Naive B cell (primary cell): Measurements from ENCODE around the gene WDR18. TPM values are rescaled to one million over a fixed set of nuclear protein-coding genes. Genes with fewer than 3 reads are reported as not detected.

Experiments used
- ATAC-seq, 2 donors: fragments of 150-1000 bp; cut with Tn5 transposase; 2 replicates each; pipeline ENCODE4 v1.10.0; 2021; ENCODE audit warnings: low read depth in 2 of 2, mild to moderate bottlenecking in 2 of 2, moderate library complexity in 2 of 2
- DNase-seq: peaks from one replicate; pipeline ENCODE4 v3.0.0; 2022
- H3K27ac Mint-ChIP-seq, 6 donors: one replicate each; pipeline ENCODE4 v1.8.0; 2020 to 2022; ENCODE audit warnings: mild to moderate bottlenecking in 6 of 6, mixed read lengths in 6 of 6, moderate library complexity in 5 of 6, inconsistent platforms in 2 of 6
- H3K27me3 Mint-ChIP-seq, 3 donors: one replicate each; pipeline ENCODE4 v1.8.0; 2021 to 2022; ENCODE audit warnings: mixed read lengths in 3 of 3, mild to moderate bottlenecking in 1 of 3
- H3K36me3 Mint-ChIP-seq, 2 donors: one replicate each; pipeline ENCODE4 v1.8.0; 2020 to 2022; ENCODE audit warnings: mixed read lengths in 2 of 2, inconsistent platforms in 1 of 2, mild to moderate bottlenecking in 1 of 2
- H3K4me1 Mint-ChIP-seq, 3 donors: one replicate each; pipeline ENCODE4 v1.8.0; 2020 to 2022; ENCODE audit warnings: mixed read lengths in 3 of 3, inconsistent platforms in 1 of 3, mild to moderate bottlenecking in 1 of 3, moderate library complexity in 1 of 3
- H3K4me3 Mint-ChIP-seq, 8 donors: one replicate each; pipeline ENCODE4 v1.8.0; 2020 to 2022; ENCODE audit warnings: mild to moderate bottlenecking in 8 of 8, mixed read lengths in 8 of 8, moderate library complexity in 8 of 8, inconsistent platforms in 2 of 8
- H3K9me3 Mint-ChIP-seq, 7 donors: one replicate each; pipeline ENCODE4 v1.8.0; 2020 to 2022; ENCODE audit warnings: mixed read lengths in 7 of 7, mild to moderate bottlenecking in 5 of 7, inconsistent platforms in 2 of 7, moderate library complexity in 1 of 7
- polyA plus RNA-seq, 6 donors: library from polyadenylated mRNA; unstranded; fragments of 300-500 nt; fragmentation: Illumina TruSeq; gene quantifications; one replicate each; pipeline ENCODE4 v1.2.3, GENCODE V29; 2021; ENCODE audit warnings: low read depth in 6 of 6

Gene WDR18
- polyA plus RNA-seq, 6 donors from 2014 or later: 39.9 to 64.1 (median 52.5) TPM

- Mint-ChIP-seq H3K27me3 (no peaks in the 10 kb centered on the region), H3K36me3 (no peaks in the 10 kb centered on the region), H3K4me3 (peak overlapping the region; percentile 33 to 98 (median 46)), H3K9me3 (no peaks in the 10 kb centered on the region), H3K4me1 (peaks cover 12 to 23% (median 20%) of the 10 kb centered on the region in 3 donors), H3K27ac (peak overlapping the region in 3 of 6 donors; percentile 52 to 87 (median 60))
- ATAC-seq: peak; percentile 72 to 73
- DNase-seq: peak; percentile 79
These were observed 1.5 kb upstream of the WDR18 start for GRCh38 chr19:982567-983170.

GRCh38 chr19:986083-986482 is 1.9 kb downstream of the WDR18 start:
- Mint-ChIP-seq H3K9me3 (no peaks in the 10 kb centered on the region), H3K4me1 (peaks cover 12 to 27% (median 20%) of the 10 kb centered on the region in 3 donors), H3K27ac (no peak overlapping the region), H3K36me3 (no peaks in the 10 kb centered on the region), H3K4me3 (peak overlapping the region in 7 of 8 donors; percentile 24 to 98 (median 87)), H3K27me3 (no peaks in the 10 kb centered on the region)
- no peak for DNase-seq
- no peak for ATAC-seq

DNA sequence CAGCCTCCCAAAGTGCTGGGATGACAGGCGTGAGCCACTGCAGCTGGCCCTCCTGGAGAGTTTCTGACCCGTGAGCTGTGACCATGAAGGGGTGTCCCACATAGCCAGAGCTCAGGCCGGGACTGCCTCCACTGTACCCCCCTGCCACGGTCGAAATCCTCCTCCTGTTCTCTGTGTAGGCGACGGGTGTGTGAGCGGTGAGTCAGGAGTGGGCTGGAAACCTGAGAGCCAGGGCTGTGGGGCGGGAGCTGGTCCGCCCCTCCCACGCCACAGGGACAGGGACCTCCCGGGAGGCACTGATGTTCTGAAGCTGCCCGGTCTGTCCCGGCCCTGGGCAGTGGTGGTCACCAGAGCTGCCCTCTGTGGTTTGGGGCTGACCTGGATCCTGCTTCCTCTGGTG is 3.9 kb downstream of the WDR18 start:
- peaks cover 12 to 25% (median 20%) of the 10 kb centered on the region in 3 donors for H3K4me1 Mint-ChIP-seq
- H3K9me3 Mint-ChIP-seq: no peaks in the 10 kb centered on the region
- peak overlapping the region in 1 of 6 donors; percentile 9 for H3K27ac Mint-ChIP-seq
- ATAC-seq: no peak
- no peak for DNase-seq
- no peaks in the 10 kb centered on the region for H3K27me3 Mint-ChIP-seq
- peak overlapping the region in 2 of 8 donors; percentile 35 to 62 for H3K4me3 Mint-ChIP-seq
- H3K36me3 Mint-ChIP-seq: no peaks in the 10 kb centered on the region

DNA sequence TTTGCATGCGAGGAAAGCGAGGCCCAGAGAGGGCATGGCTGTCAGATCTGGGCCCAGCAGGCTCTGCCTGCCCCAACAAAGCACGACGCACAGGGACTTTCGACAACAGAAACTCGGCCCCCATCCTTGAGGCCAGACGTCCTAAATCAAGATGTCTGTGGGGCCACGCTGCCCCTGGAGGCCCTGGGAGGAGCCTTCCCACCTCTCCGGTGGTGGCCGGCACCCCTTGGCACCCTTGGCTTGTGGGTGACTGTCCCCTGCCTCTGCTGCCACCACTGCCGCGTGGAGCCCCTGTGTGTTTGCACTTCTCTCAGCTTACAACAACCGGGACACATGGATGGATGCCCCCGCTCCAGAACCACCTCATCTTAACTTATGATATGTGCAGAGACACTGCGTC is 4.4 kb downstream of the WDR18 start:
- ATAC-seq (no peak), DNase-seq (no peak)
- peak overlapping the region in 2 of 8 donors; percentile 15 to 45 for H3K4me3 Mint-ChIP-seq
- no peaks in the 10 kb centered on the region for H3K36me3 Mint-ChIP-seq
- H3K27ac Mint-ChIP-seq: peak overlapping the region in 1 of 6 donors; percentile 75
- H3K4me1 Mint-ChIP-seq: peaks cover 12 to 25% (median 23%) of the 10 kb centered on the region in 3 donors
- no peaks in the 10 kb centered on the region for H3K9me3 Mint-ChIP-seq
- H3K27me3 Mint-ChIP-seq: no peaks in the 10 kb centered on the region

DNA sequence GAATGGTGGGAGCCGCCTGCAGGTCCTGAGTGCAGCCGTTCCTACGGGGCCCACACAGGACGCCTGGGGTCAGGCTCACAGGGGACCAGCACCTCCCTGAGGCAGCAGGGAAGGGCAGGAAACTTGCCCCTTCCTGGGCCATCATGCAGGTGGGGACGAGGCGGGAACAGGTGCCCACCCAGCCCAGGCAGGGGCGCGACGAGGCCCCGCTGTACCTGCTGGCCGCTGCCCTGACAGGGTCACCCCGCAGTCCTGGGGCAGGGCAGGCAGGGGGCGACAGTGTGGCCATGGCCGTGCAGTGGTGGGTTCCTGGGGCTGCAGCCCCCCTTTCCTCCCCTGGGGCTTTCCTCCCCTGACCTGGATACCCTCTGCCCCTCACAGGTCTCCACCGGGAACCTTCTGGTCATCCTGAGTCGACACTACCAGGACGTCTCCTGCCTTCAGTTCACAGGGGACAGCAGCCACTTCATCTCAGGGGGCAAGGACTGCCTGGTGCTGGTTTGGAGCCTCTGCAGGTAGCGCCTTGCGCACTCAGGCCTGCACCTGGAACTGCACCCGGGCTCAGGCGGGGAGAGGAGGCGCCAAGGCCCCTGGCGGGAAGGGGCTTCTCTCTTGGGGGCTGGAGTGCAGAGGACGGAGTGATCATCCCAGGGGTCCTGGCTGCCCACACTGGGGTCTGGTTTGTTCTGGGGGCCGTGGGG is 5.4 kb downstream of the WDR18 start:
- Mint-ChIP-seq H3K9me3 (no peaks in the 10 kb centered on the region), H3K27ac (no peak overlapping the region), H3K36me3 (no peaks in the 10 kb centered on the region), H3K27me3 (no peaks in the 10 kb centered on the region), H3K4me1 (peaks cover 8 to 18% (median 17%) of the 10 kb centered on the region in 3 donors), H3K4me3 (peak overlapping the region in 1 of 8 donors; percentile 6)
- ATAC-seq: no peak
- no peak for DNase-seq

GRCh38 chr19:990119-990571 is 6.0 kb downstream of the WDR18 start:
- no peak for ATAC-seq
- Mint-ChIP-seq H3K4me3 (no peak overlapping the region), H3K9me3 (no peaks in the 10 kb centered on the region), H3K27ac (no peak overlapping the region), H3K4me1 (peaks cover 4 to 12% (median 11%) of the 10 kb centered on the region in 3 donors), H3K27me3 (no peaks in the 10 kb centered on the region), H3K36me3 (no peaks in the 10 kb centered on the region)
- no peak for DNase-seq

DNA sequence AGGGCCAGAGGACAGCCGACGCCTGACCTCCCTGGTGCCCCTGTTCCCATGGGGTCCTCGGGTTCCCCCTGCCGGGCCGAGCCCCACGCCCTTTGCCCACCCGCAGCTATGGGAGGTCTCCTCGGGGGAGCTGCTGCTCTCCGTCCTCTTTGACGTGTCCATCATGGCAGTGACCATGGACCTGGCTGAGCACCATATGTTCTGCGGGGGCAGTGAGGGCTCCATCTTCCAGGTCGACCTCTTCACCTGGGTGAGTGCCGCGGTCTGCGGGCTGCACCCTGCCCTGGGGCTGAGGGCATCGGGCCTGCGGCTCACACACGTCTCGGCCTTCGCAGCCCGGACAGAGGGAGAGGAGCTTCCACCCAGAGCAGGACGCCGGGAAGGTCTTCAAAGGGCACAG is 6.6 kb downstream of the WDR18 start:
- ATAC-seq: no peak
- DNase-seq: no peak
- H3K27ac Mint-ChIP-seq: no peak overlapping the region
- peaks cover 0 to 6% (median 5%) of the 10 kb centered on the region in 3 donors for H3K4me1 Mint-ChIP-seq
- no peaks in the 10 kb centered on the region for H3K36me3 Mint-ChIP-seq
- no peak overlapping the region for H3K4me3 Mint-ChIP-seq
- no peaks in the 10 kb centered on the region for H3K27me3 Mint-ChIP-seq
- no peaks in the 10 kb centered on the region for H3K9me3 Mint-ChIP-seq

DNA sequence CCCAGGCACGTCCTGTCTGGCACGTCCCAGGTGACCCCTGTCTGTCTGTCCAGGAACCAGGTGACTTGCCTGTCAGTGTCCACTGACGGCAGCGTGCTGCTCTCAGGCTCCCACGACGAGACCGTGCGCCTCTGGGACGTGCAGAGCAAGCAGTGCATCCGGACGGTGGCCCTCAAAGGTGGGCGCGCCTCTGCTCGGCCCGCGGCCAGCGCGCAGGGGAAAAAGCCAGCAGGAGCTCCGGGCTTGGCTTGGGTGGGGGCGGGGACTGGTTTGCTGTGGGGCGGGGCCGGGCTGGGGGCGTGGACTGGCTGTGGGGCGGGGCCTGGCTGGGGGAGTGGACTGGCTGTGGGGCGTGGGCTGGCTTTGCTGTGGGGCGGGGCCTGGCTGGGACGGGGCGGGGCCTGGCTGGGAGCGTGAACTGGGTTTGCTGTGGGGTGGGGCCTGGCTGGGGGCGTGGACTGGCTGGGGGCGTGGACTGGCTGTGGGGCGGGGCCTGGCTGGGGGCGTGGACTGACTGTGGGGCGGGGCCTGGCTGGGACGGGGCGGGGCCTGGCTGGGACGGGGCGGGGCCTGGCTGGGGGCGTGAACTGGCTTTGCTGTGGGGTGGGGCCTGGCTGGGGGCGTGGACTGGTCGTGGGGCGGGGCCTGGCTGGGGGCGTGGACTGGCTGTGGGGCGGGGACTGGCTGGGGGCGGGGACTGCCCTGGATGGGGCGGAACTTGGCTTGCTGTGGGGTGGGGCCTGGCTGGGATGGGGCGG is 7.2 kb downstream of the WDR18 start:
- no peaks in the 10 kb centered on the region for H3K36me3 Mint-ChIP-seq
- no peak for DNase-seq
- H3K9me3 Mint-ChIP-seq: no peaks in the 10 kb centered on the region
- peak; percentile 50 to 59 for ATAC-seq
- peaks cover 3 to 7% (median 5%) of the 10 kb centered on the region in 3 donors for H3K4me1 Mint-ChIP-seq
- H3K4me3 Mint-ChIP-seq: no peak overlapping the region
- no peak overlapping the region for H3K27ac Mint-ChIP-seq
- peaks cover 0 to 5% (median 4%) of the 10 kb centered on the region in 3 donors for H3K27me3 Mint-ChIP-seq

DNA sequence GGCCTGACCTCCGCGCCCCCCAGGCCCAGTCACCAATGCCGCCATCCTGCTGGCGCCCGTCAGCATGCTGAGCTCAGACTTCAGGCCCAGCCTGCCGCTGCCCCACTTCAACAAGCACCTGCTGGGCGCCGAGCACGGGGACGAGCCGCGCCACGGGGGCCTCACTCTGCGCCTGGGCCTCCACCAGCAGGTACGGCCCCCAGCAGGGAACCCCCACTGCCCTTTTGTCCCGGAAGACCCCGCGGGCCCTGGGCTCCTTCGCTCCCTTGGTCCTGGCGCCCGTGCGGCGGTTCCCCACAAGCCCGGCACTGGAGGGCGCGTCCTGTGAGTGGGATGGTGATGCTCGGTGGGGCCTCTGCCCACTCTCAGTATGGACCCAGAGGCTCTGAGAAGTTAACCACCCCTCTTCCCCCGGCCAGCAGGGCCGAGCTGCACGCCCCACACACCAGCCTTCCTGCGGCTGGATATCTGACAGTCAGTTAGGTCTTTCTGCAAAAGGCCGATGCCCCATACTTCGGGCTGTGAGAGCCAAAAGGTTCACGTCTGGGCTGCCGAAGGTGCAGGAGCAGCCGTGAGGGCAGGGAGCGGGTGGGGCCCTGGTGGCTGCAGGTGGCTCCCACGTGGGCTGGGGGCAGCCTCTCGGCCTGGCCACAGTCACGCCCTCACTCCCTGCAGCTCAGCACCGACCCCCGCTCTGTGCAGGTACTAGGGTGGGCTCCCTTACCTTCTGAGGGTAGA is 8.0 kb downstream of the WDR18 start:
- Mint-ChIP-seq H3K36me3 (no peaks in the 10 kb centered on the region), H3K27ac (no peak overlapping the region), H3K4me3 (no peak overlapping the region), H3K27me3 (peaks cover 5 to 12% (median 8%) of the 10 kb centered on the region in 3 donors), H3K4me1 (peaks cover 5 to 10% (median 9%) of the 10 kb centered on the region in 3 donors), H3K9me3 (no peaks in the 10 kb centered on the region)
- DNase-seq (no peak), ATAC-seq (no peak)

- no peaks in the 10 kb centered on the region for H3K36me3 Mint-ChIP-seq
- H3K9me3 Mint-ChIP-seq: no peaks in the 10 kb centered on the region
- peaks cover 6 to 18% (median 9%) of the 10 kb centered on the region in 3 donors for H3K27me3 Mint-ChIP-seq
- H3K4me3 Mint-ChIP-seq: no peak overlapping the region
- ATAC-seq: no peak
- peaks cover 5 to 10% (median 9%) of the 10 kb centered on the region in 3 donors for H3K4me1 Mint-ChIP-seq
- H3K27ac Mint-ChIP-seq: peak overlapping the region in 1 of 6 donors; percentile 73
- no peak for DNase-seq
These were observed 8.5 kb downstream of the WDR18 start for GRCh38 chr19:992670-993055.

DNA sequence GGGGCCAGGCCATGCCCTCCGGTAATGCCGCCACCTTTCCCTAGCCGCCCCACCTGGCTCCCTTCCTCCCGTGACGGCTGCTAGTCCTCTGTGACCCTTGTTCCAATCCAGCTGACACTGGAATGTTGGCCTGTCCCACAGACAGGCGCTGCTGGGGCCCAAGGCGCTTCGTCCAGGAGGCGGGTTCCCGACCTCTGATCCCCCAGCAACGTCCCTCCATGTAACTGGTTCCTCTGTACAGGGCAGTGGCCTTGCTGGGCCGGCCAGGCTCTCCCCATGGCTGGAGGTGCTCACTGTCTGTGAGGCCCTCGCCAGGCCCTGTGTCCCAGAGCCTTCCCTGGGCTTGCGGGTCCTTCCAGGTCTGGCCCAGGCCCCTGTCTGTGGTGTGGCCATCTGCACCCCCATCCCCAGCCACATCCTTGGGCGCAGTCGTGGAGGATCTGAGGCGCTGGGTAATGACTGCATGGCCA is 9.3 kb downstream of the WDR18 start:
- Mint-ChIP-seq H3K36me3 (no peaks in the 10 kb centered on the region), H3K27ac (no peak overlapping the region), H3K9me3 (no peaks in the 10 kb centered on the region), H3K4me1 (peaks cover 5 to 11% (median 9%) of the 10 kb centered on the region in 3 donors), H3K27me3 (peaks cover 11 to 25% (median 16%) of the 10 kb centered on the region in 3 donors), H3K4me3 (no peak overlapping the region)
- DNase-seq (no peak), ATAC-seq (no peak)

- Mint-ChIP-seq H3K4me3 (no peak overlapping the region), H3K9me3 (no peaks in the 10 kb centered on the region), H3K27me3 (peaks cover 14 to 30% (median 22%) of the 10 kb centered on the region in 3 donors), H3K4me1 (peaks cover 7 to 10% (median 9%) of the 10 kb centered on the region in 3 donors), H3K27ac (no peak overlapping the region), H3K36me3 (no peaks in the 10 kb centered on the region)
- ATAC-seq (no peak), DNase-seq (no peak)
These were observed 9.8 kb downstream of the WDR18 start for GRCh38 chr19:993831-994393.
